ENCODE measurements around the gene PLEKHA5.
"Not testable (repeated sequence)": the region's sequence is repeated elsewhere in the genome, so short reads cannot be mapped to it uniquely, and the experiment has no call there.

PLEKHA5 gene

GRCh38 chr12:19285793-19286448, 156.4 kb downstream of the PLEKHA5 start:
- DNase-seq = no peak

- no peak for DNase-seq
Observed at GRCh38 chr12:19287302-19287701, 157.8 kb downstream of the PLEKHA5 start.

GRCh38 chr12:19288161-19288560, 158.6 kb downstream of the PLEKHA5 start:
- no peak for DNase-seq

GRCh38 chr12:19288603-19289244, 159.2 kb downstream of the PLEKHA5 start:
- DNase-seq = peak; percentile 29

- DNase-seq = no peak
Observed at GRCh38 chr12:19298836-19299605, 169.5 kb downstream of the PLEKHA5 start.

- DNase-seq = no peak
Observed at GRCh38 chr12:19299765-19300164, 170.2 kb downstream of the PLEKHA5 start.

GRCh38 chr12:19301223-19301622, 171.7 kb downstream of the PLEKHA5 start:
- no peak for DNase-seq

- no peak for DNase-seq
Observed at GRCh38 chr12:19301688-19302087, 172.2 kb downstream of the PLEKHA5 start.

- no peak for DNase-seq
Observed at GRCh38 chr12:19302100-19302640, 172.6 kb downstream of the PLEKHA5 start.

- no peak for DNase-seq
Observed at GRCh38 chr12:19303496-19303895, 174.0 kb downstream of the PLEKHA5 start.

GRCh38 chr12:19304149-19304750, 174.7 kb downstream of the PLEKHA5 start:
- DNase-seq = no peak

- DNase-seq = not testable (repeated sequence)
Observed at GRCh38 chr12:19305621-19306020, 176.1 kb downstream of the PLEKHA5 start.

GRCh38 chr12:19306366-19306765, 176.8 kb downstream of the PLEKHA5 start:
- no peak for DNase-seq

- no peak for DNase-seq
Observed at GRCh38 chr12:19307451-19307850, 177.9 kb downstream of the PLEKHA5 start.

GRCh38 chr12:19311165-19311564, 181.6 kb downstream of the PLEKHA5 start:
- no peak for DNase-seq

GRCh38 chr12:19312637-19313036, 183.1 kb downstream of the PLEKHA5 start:
- peak; percentile 40 for DNase-seq

GRCh38 chr12:19316425-19316824, 186.9 kb downstream of the PLEKHA5 start:
- DNase-seq = peak; percentile 15

GRCh38 chr12:19322376-19322775, 192.8 kb downstream of the PLEKHA5 start:
- no peak for DNase-seq

- no peak for DNase-seq
Observed at GRCh38 chr12:19323805-19324204, 194.3 kb downstream of the PLEKHA5 start.

GRCh38 chr12:19326102-19326501, 196.6 kb downstream of the PLEKHA5 start:
- DNase-seq = no peak

GRCh38 chr12:19332196-19332595, 202.7 kb downstream of the PLEKHA5 start:
- DNase-seq = no peak

- no peak for DNase-seq
Observed at GRCh38 chr12:19338405-19338804, 208.9 kb downstream of the PLEKHA5 start.

GRCh38 chr12:19350850-19351249, 221.3 kb downstream of the PLEKHA5 start:
- not testable (repeated sequence) for DNase-seq

Measured in activated CD4-positive, alpha-beta T cell treated with anti-CD3 and anti-CD28 coated beads, Interleukin-2, amount 50 U/mL, for 16 hours (primary cell).